Limb (tissue), 2 donors: ENCODE results near the gene SPNS3.

ENCODE experiments used
- DNase-seq, 2 donors: peaks; one replicate each; pipeline ENCODE4 v3.0.0-alpha.2; 2016; ENCODE audit errors: extremely low spot score in 2 of 2

The SPNS3 gene

GRCh38 chr17:4507361-4508111, 73.8 kb downstream of the SPNS3 start:
- DNase-seq, result no peak

- DNase-seq, result no peak
These were observed 74.5 kb downstream of the SPNS3 start for GRCh38 chr17:4508207-4508606.

- no peak for DNase-seq
These were observed 75.7 kb downstream of the SPNS3 start for GRCh38 chr17:4509401-4509800.

- no peak for DNase-seq
These were observed 76.3 kb downstream of the SPNS3 start for GRCh38 chr17:4509923-4510617.

GRCh38 chr17:4510618-4510941, 76.8 kb downstream of the SPNS3 start:
- DNase-seq, result no peak

- DNase-seq, result no peak
These were observed 77.6 kb downstream of the SPNS3 start for GRCh38 chr17:4511199-4511932.

GRCh38 chr17:4512156-4513112, 78.7 kb downstream of the SPNS3 start:
- DNase-seq, result no peak

GRCh38 chr17:4513113-4514032, 79.6 kb downstream of the SPNS3 start:
- DNase-seq, result no peak

GRCh38 chr17:4514206-4514605, 80.5 kb downstream of the SPNS3 start:
- DNase-seq, result no peak

GRCh38 chr17:4514779-4515178, 81.0 kb downstream of the SPNS3 start:
- DNase-seq, result no peak

GRCh38 chr17:4515501-4515900, 81.8 kb downstream of the SPNS3 start:
- no peak for DNase-seq

- no peak for DNase-seq
These were observed 83.0 kb downstream of the SPNS3 start for GRCh38 chr17:4516735-4517134.

GRCh38 chr17:4518901-4519300, 85.2 kb downstream of the SPNS3 start:
- no peak for DNase-seq

GRCh38 chr17:4519361-4519788, 85.6 kb downstream of the SPNS3 start:
- DNase-seq, result peak in 1 of 2 donors; percentile 59

GRCh38 chr17:4520060-4520893, 86.5 kb downstream of the SPNS3 start:
- DNase-seq, result no peak

- DNase-seq, result no peak
These were observed 87.3 kb downstream of the SPNS3 start for GRCh38 chr17:4520894-4521600.

GRCh38 chr17:4522661-4523060, 88.9 kb downstream of the SPNS3 start:
- no peak for DNase-seq

GRCh38 chr17:4523946-4524345, 90.2 kb downstream of the SPNS3 start:
- no peak for DNase-seq
